Activated CD4-positive, alpha-beta T cell treated with anti-CD3 and anti-CD28 coated beads, Interleukin-2, amount 50 U/mL, for 48 hours (primary cell): Measurements from ENCODE around the gene USP9Y.
A peak's percentile ranks its signal among the peaks of the same experiment; 100 is the strongest.

ENCODE experiments used
- DNase-seq, 2 experiments: peaks; one replicate each; pipeline ENCODE4 v3.0.0-alpha.2; 2020

Gene USP9Y

GRCh38 chrY:12701181-12701695 is at the start of gene USP9Y:
Gene USP9Y, plus strand, starts transcription at chrY:12701231. Its CDS starts 8,217 bp downstream, at chrY:12709448.
- DNase-seq, result no peak

- no peak for DNase-seq
These were observed 49.4 kb upstream of the USP9Y start for GRCh38 chrY:12651621-12652036.

- DNase-seq, result peak; percentile 71 to 74
These were observed 39.0 kb upstream of the USP9Y start for GRCh38 chrY:12661745-12662681.

- DNase-seq, result peak; percentile 43 to 60
These were observed 38.1 kb upstream of the USP9Y start for GRCh38 chrY:12662745-12663591.

GRCh38 chrY:12663845-12664244 is 37.2 kb upstream of the USP9Y start:
- DNase-seq, result peak; percentile 2 to 4

GRCh38 chrY:12678111-12678510 is 22.9 kb upstream of the USP9Y start:
- no peak for DNase-seq

- no peak for DNase-seq
These were observed 19.5 kb upstream of the USP9Y start for GRCh38 chrY:12681535-12681934.

GRCh38 chrY:12688337-12688736 is 12.7 kb upstream of the USP9Y start:
- no peak for DNase-seq

- no peak for DNase-seq
These were observed 944 bp upstream of the USP9Y start for GRCh38 chrY:12700087-12700486.

- DNase-seq, result no peak
These were observed 1.1 kb downstream of the USP9Y start for GRCh38 chrY:12702174-12702573.

GRCh38 chrY:12710460-12710859 is 9.4 kb downstream of the USP9Y start:
- no peak for DNase-seq

- DNase-seq, result no peak
These were observed 14.3 kb downstream of the USP9Y start for GRCh38 chrY:12715376-12715775.

- no peak for DNase-seq
These were observed 28.7 kb downstream of the USP9Y start for GRCh38 chrY:12729746-12730145.

GRCh38 chrY:12733625-12734024 is 32.6 kb downstream of the USP9Y start:
- peak; percentile 47 to 64 for DNase-seq

- no peak for DNase-seq
These were observed 33.0 kb downstream of the USP9Y start for GRCh38 chrY:12734051-12734450.

- no peak for DNase-seq
These were observed 40.4 kb downstream of the USP9Y start for GRCh38 chrY:12741414-12741813.

GRCh38 chrY:12742725-12743124 is 41.7 kb downstream of the USP9Y start:
- no peak for DNase-seq

- DNase-seq, result no peak
These were observed 43.1 kb downstream of the USP9Y start for GRCh38 chrY:12744091-12744490.

- no peak for DNase-seq
These were observed 48.3 kb downstream of the USP9Y start for GRCh38 chrY:12749293-12749692.

GRCh38 chrY:12752856-12753255 is 51.8 kb downstream of the USP9Y start:
- no peak for DNase-seq

- DNase-seq, result no peak
These were observed 55.0 kb downstream of the USP9Y start for GRCh38 chrY:12756021-12756420.

- no peak for DNase-seq
These were observed 64.9 kb downstream of the USP9Y start for GRCh38 chrY:12765976-12766375.

- DNase-seq, result no peak
These were observed 83.5 kb downstream of the USP9Y start for GRCh38 chrY:12784521-12784920.
